Mononuclear cell (primary cell): ENCODE data around the gene SRM. TPM values are rescaled to one million over a fixed set of nuclear protein-coding genes. Genes with fewer than 3 reads are reported as not detected.
"Not testable (repeated sequence)": the region's sequence is repeated elsewhere in the genome, so short reads cannot be mapped to it uniquely, and the experiment has no call there.

Source experiments
- H3K27me3 ChIP-seq: 2 replicates; pipeline ENCODE4 v1.6.0; 2011; ENCODE audit warnings: low read length, control low read depth; ENCODE audit not compliant: insufficient read depth
- H3K4me1 ChIP-seq: 2 replicates; pipeline ENCODE4 v1.5.1; 2011; ENCODE audit warnings: mild to moderate bottlenecking, low read length, control low read depth; ENCODE audit not compliant: insufficient read depth
- H3K4me3 ChIP-seq: 2 replicates; pipeline ENCODE4 v1.5.1; 2011; ENCODE audit warnings: mild to moderate bottlenecking, low read length, moderate library complexity
- H3K9me3 ChIP-seq: 2 replicates; pipeline ENCODE4 v1.5.1; 2011; ENCODE audit warnings: low read depth, mild to moderate bottlenecking, control low read depth, low read length
- total RNA-seq: library from RNA; depleted of rRNA; stranded (reverse); fragments of >200 nt; gene quantifications from one replicate; pipeline ENCODE4 v1.2.3, GENCODE V29; 2012

Gene SRM
- total RNA-seq, 1 donor, result 7.9 TPM

- H3K9me3 ChIP-seq, result no peaks in the 10 kb centered on the region
- H3K4me1 ChIP-seq, result no peaks in the 10 kb centered on the region
- H3K27me3 ChIP-seq, result no peaks in the 10 kb centered on the region
- H3K4me3 ChIP-seq, result no peak overlapping the region
Observed at GRCh38 chr1:11024154-11024873, 35.5 kb downstream of the SRM start.

- Histone ChIP-seq H3K9me3 (no peaks in the 10 kb centered on the region), H3K4me3 (no peak overlapping the region), H3K27me3 (no peaks in the 10 kb centered on the region), H3K4me1 (no peaks in the 10 kb centered on the region)
Observed at GRCh38 chr1:11023201-11023600, 36.6 kb downstream of the SRM start.

GRCh38 chr1:11019971-11020370 lies 39.8 kb downstream of the SRM start:
- H3K9me3 ChIP-seq, result no peaks in the 10 kb centered on the region
- H3K4me3 ChIP-seq, result no peak overlapping the region
- no peaks in the 10 kb centered on the region for H3K27me3 ChIP-seq
- H3K4me1 ChIP-seq, result peaks cover 5% of the 10 kb centered on the region

GRCh38 chr1:11019358-11019757 lies 40.5 kb downstream of the SRM start:
- not testable (repeated sequence) for H3K27me3 ChIP-seq, H3K4me3 ChIP-seq, H3K4me1 ChIP-seq, H3K9me3 ChIP-seq

- Histone ChIP-seq H3K9me3 (no peaks in the 10 kb centered on the region), H3K4me3 (peak overlapping the region; percentile 86), H3K27me3 (no peaks in the 10 kb centered on the region), H3K4me1 (peaks cover 27% of the 10 kb centered on the region)
Observed at GRCh38 chr1:11013160-11013531, 46.7 kb downstream of the SRM start.

GRCh38 chr1:11012260-11013159 lies 47.3 kb downstream of the SRM start, which contains the start of gene TARDBP:
TSS of gene TARDBP (plus strand) at chr1:11012654. CDS start at chr1:11013728, 1,074 bp downstream.
- Histone ChIP-seq H3K4me3 (peak within 1 kb of the TSS; percentile 86), H3K9me3 (no peaks in the 10 kb centered on the region), H3K27me3 (no peaks in the 10 kb centered on the region), H3K4me1 (peaks cover 27% of the 10 kb centered on the region)

Other genes starting within 250 kb of the SRM start
- 119 TPM for gene TARDBP, start 47.4 kb downstream of the SRM start, total RNA-seq
- 0.10 TPM for gene MASP2, start 12.8 kb downstream of the SRM start, total RNA-seq
- 56.5 TPM for gene EXOSC10, start 39.9 kb upstream of the SRM start, total RNA-seq
- not detected for gene ANGPTL7, start 129.3 kb upstream of the SRM start, total RNA-seq
- 21.9 TPM for gene MTOR, start 202.5 kb upstream of the SRM start, total RNA-seq
- gene UBIAD1, start 213.2 kb upstream of the SRM start, total RNA-seq, result 11.1 TPM